Colonic mucosa (tissue), 4 donors: ENCODE results near the gene DMC1. TPM values are rescaled to one million over a fixed set of nuclear protein-coding genes. Genes with fewer than 3 reads are reported as not detected.

Experiments used
- DNase-seq: peaks from one replicate; pipeline ENCODE4 v3.0.0-alpha.2; 2020
- H3K27ac ChIP-seq: fragments of 200-600 bp; one replicate; pipeline ENCODE4 v1.8.0; 2021
- H3K27me3 ChIP-seq: fragments of 200-600 bp; one replicate; pipeline ENCODE4 v1.8.0; 2021
- H3K36me3 ChIP-seq: fragments of 200-600 bp; one replicate; pipeline ENCODE4 v1.8.0; 2021
- H3K4me1 ChIP-seq: fragments of 200-600 bp; one replicate; pipeline ENCODE4 v1.8.0; 2021; ENCODE audit warnings: mild to moderate bottlenecking
- H3K4me3 ChIP-seq: fragments of 200-600 bp; one replicate; pipeline ENCODE4 v1.8.0; 2021
- H3K9ac ChIP-seq, 2 donors: one replicate each; pipeline ENCODE4 v1.7.0; 2013; ENCODE audit warnings: control low read depth in 2 of 2, low read depth in 2 of 2, low read length in 2 of 2
- H3K9me3 ChIP-seq: fragments of 200-600 bp; one replicate; pipeline ENCODE4 v1.8.0; 2021
- intact Hi-C: fragments of 100-400 bp; cut with DNase I; formaldehyde crosslinking; loops from one replicate; pipeline ENCODE4 v1.14.1; 2022
- total RNA-seq, 2 donors: library from RNA; stranded (reverse); fragmentation: NEBNext Ultra II Directional in 1 of 2; extraction: Animal tissue kit (Norgen Biotek cat#: 25700) in 1 of 2; gene quantifications; one replicate each; pipeline ENCODE4 v1.2.1, GENCODE V29; 2021
- TF ChIP-seq, protein P1 (sequence below): fragments of 200-600 bp; IDR thresholded peaks from one replicate; pipeline ENCODE4 v1.8.0; 2022; ENCODE audit warnings: antibody characterized with exemption, mild to moderate bottlenecking
- donor health status: healthy.
- donor health status: DM: no; HTN: no; CAD: no.
- donor health status: DM: no; HTN: no; CAD: no.

The DMC1 gene
- total RNA-seq, 2 donors from 2014 or later: 2.0 to 3.0 TPM

DNA sequence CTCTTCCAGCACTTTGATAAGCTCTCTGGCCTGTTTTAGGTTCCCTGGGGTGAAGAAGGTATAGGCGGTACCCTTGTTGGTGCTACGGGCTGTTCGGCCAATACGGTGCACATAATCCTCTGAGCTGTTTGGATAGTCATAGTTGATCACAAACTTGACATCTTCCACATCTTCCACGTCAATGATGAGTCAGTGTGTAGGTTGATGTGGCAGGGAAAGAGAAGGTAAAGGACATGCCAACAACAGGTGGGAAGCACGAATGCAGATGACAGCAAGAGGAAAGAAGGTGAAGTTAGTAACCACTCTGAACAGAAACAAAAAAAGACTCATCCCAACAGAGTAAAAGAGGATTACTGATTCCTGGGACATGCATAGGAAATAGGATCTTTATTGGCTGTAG lies 82.0 kb downstream of the DMC1 start:
- Histone ChIP-seq H3K9me3 (no peaks in the 10 kb centered on the region), H3K36me3 (peaks cover 71% of the 10 kb centered on the region), H3K27me3 (no peaks in the 10 kb centered on the region), H3K4me1 (no peaks in the 10 kb centered on the region), H3K4me3 (no peak overlapping the region), H3K9ac (no peak overlapping the region), H3K27ac (no peak overlapping the region)
- intact Hi-C loops: no loop called here
- TF ChIP-seq, protein P1, sequence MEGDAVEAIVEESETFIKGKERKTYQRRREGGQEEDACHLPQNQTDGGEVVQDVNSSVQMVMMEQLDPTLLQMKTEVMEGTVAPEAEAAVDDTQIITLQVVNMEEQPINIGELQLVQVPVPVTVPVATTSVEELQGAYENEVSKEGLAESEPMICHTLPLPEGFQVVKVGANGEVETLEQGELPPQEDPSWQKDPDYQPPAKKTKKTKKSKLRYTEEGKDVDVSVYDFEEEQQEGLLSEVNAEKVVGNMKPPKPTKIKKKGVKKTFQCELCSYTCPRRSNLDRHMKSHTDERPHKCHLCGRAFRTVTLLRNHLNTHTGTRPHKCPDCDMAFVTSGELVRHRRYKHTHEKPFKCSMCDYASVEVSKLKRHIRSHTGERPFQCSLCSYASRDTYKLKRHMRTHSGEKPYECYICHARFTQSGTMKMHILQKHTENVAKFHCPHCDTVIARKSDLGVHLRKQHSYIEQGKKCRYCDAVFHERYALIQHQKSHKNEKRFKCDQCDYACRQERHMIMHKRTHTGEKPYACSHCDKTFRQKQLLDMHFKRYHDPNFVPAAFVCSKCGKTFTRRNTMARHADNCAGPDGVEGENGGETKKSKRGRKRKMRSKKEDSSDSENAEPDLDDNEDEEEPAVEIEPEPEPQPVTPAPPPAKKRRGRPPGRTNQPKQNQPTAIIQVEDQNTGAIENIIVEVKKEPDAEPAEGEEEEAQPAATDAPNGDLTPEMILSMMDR: no peak
- DNase-seq: no peak

DNA sequence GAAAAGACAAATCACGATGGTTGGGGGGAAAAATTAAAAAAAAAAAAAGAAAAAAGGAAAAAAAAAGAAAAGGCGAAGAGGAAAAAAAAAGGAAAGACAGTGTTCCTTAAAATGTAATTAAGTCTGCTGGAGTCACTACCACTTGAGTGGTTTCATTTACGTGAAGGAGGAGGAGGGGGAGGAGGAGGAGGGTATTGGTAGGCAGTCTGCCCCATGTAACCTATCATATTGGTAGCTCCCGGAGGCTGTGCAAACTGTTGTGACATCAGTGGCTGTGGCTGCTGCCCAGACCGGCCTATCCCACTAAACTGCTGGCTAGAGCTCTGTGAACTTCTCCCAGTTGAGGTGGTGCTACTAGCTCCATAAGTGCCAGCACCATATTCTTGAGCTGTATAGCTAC lies 84.2 kb downstream of the DMC1 start:
- TF ChIP-seq, protein P1: no peak
- Histone ChIP-seq H3K27me3 (no peaks in the 10 kb centered on the region), H3K36me3 (peaks cover 56% of the 10 kb centered on the region), H3K27ac (no peak overlapping the region), H3K9ac (no peak overlapping the region), H3K4me3 (no peak overlapping the region), H3K9me3 (no peaks in the 10 kb centered on the region), H3K4me1 (no peaks in the 10 kb centered on the region)
- DNase-seq: no peak
- intact Hi-C loops: no loop called here

DNA sequence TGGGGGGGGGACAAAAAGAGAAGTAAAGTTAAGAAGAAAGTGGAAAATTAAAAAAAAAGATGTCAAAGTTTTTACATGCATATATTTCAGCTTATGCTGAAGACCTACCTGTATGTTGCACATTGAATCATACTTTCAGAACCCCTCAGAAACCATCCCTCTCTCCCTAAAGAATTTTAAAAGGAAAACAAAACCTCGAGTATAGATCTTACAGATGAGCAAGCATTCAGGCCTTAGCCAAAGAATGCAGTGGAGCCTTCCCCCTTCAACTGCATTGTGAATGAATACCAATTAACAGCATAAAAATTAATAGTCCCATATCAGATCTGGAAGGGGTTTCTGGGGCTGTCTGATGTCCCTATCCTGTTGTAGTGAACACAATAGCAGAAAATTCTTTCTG lies 85.7 kb downstream of the DMC1 start:
- intact Hi-C loops: no loop called here
- TF ChIP-seq, protein P1: no peak
- Histone ChIP-seq H3K9me3 (no peaks in the 10 kb centered on the region), H3K27ac (no peak overlapping the region), H3K27me3 (no peaks in the 10 kb centered on the region), H3K4me1 (no peaks in the 10 kb centered on the region), H3K36me3 (peaks cover 41% of the 10 kb centered on the region), H3K4me3 (no peak overlapping the region), H3K9ac (no peak overlapping the region)
- DNase-seq: no peak

DNA sequence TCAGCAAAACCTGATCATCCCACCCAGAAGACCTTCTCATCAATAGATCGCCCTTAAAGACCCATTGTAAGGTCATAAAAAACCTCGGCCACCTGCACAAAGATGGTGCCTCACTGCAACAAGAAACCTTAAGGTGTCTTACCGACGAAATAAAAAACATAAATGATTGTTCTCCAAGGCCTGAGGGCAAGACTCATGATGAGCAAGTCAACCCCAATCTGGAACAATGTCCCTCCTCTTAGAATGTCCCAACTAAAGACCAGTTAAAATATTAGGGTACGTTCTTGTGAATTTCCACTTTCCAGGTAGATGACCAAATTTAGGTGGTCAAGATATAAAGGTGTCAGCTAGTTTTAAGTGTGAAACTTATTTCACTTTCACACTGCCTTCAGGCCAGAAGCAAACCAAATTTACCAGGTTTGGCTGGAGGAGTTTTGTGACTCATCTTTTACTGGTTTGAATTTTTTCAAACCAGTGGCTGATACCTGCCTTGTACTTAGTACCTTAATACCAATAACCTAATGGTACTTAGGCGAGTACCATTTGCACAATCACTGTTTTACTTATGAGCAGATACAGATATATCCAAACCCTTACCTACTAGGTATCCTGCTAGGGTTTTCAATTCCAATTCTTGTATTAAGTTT lies 87.2 kb downstream of the DMC1 start:
- Histone ChIP-seq H3K4me1 (no peaks in the 10 kb centered on the region), H3K36me3 (peaks cover 36% of the 10 kb centered on the region), H3K9ac (no peak overlapping the region), H3K27me3 (no peaks in the 10 kb centered on the region), H3K27ac (no peak overlapping the region), H3K9me3 (no peaks in the 10 kb centered on the region), H3K4me3 (no peak overlapping the region)
- intact Hi-C loops: no loop called here
- TF ChIP-seq, protein P1: no peak
- no peak for DNase-seq

DNA sequence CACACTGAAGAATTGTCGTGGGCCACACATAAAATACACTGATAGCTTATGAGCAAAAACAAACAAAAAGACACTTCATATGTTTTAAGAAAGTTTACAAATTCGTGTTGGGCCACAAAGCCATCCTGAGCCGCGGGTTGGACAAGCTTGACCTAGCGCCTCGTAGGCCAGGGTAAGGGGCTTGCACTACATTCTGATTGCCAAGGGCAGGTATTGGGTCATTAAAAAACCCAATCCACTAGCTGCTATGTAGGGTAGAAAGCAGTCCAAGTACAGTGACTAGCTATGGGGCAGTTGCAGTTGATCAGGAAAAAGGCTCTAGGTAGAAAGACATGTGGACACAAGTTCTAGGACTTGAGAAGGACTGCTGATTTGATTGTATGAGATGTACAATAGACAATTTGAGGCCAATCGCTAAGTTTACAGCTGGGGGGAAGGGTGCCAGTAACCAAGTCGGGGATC lies 88.1 kb downstream of the DMC1 start:
- no peak overlapping the region for H3K9ac ChIP-seq
- intact Hi-C loops: no loop called here
- H3K9me3 ChIP-seq: no peaks in the 10 kb centered on the region
- TF ChIP-seq, protein P1: no peak
- no peak overlapping the region for H3K27ac ChIP-seq
- H3K36me3 ChIP-seq: peaks cover 29% of the 10 kb centered on the region
- no peak for DNase-seq
- no peaks in the 10 kb centered on the region for H3K27me3 ChIP-seq
- H3K4me1 ChIP-seq: no peaks in the 10 kb centered on the region
- H3K4me3 ChIP-seq: no peak overlapping the region
